GM13976 (cell line): ENCODE data around the gene CD93.

ENCODE experiments used
- DNase-seq: peaks from one replicate; pipeline ENCODE4 v3.0.0; 2012; ENCODE audit warnings: low spot score
- CTCF ChIP-seq: IDR thresholded peaks from 2 replicates; pipeline ENCODE4 v1.5.1; 2012; ENCODE audit warnings: borderline replicate concordance, mild to moderate bottlenecking; ENCODE audit not compliant: insufficient read depth; ENCODE audit errors: extremely low read depth, missing control alignments, control extremely low read depth
- in situ Hi-C: fragments of 300-500 bp; cut with MboI; formaldehyde crosslinking; loops from one replicate; pipeline ENCODE4 v1.12.0; 2022; ENCODE audit warnings: low sequenced_read_pairs, mixed read lengths, inconsistent platforms; ENCODE audit not compliant: unreplicated experiment

Gene CD93

GRCh38 chr20:23079016-23079351 is 7.1 kb downstream of the CD93 start:
- peak; percentile 13 for TF ChIP-seq CTCF
- no peak for DNase-seq
- in situ Hi-C loops: no loop called here

- no peak for DNase-seq
- in situ Hi-C loops: no loop called here
- no peak for TF ChIP-seq CTCF
Measured at GRCh38 chr20:23078351-23079015, 7.6 kb downstream of the CD93 start.

GRCh38 chr20:23077277-23077676 is 8.8 kb downstream of the CD93 start:
- in situ Hi-C loops: no loop called here
- no peak for DNase-seq
- no peak for TF ChIP-seq CTCF

DNA sequence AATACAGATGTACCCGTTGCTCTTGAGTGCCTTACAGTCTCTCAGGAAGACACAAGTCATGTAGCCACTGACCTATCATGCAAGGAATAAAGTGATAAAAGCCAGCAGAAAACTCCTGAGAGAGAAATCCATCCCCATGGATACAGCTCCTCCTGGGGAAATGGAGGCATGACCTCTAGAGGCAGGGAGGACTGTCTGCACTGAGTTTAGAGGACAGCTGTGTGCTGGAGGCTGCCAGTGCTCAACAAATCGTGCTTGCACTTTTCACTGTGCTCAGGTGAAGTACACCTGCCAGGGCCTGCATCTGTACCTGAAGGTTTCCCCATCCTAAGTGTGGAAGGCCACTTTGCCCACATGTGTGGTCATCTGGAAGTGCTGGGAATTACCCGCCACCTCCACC is 12.1 kb downstream of the CD93 start:
- in situ Hi-C loops: no loop called here
- DNase-seq: no peak
- no peak for TF ChIP-seq CTCF

DNA sequence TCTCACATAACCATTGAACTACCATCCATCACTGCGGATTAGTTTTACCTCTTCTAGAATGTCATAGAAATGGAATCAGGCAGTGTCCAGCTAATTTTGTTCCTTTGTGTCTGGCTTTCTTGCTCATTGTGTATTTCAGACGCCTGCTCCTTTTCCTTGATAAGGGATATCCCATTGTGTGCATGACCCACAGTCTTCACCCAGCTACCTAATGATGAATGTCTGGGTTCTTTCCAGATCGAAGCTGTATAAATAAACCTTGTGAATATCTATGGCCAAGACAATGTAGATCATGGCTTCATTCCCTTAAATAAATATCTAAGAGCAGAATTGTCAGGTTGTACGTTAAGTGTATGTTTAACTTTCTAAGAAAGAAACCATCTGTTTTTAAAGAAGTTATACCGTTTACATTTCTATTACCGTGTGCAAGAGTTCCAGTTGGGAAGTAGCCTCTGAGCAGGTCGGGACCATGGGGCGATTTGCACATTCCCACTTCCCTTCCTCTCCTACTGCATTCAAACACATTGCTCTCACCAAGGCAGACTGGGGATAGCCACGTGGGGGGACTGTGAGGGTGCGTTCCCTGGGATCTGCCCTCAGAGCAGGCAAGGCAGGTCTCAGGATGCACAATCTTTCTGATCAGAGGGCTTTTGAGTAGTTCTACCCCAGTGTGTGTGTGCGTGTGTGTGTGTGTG is 13.1 kb downstream of the CD93 start:
- in situ Hi-C loops: no loop called here
- no peak for DNase-seq
- TF ChIP-seq CTCF: no peak

DNA sequence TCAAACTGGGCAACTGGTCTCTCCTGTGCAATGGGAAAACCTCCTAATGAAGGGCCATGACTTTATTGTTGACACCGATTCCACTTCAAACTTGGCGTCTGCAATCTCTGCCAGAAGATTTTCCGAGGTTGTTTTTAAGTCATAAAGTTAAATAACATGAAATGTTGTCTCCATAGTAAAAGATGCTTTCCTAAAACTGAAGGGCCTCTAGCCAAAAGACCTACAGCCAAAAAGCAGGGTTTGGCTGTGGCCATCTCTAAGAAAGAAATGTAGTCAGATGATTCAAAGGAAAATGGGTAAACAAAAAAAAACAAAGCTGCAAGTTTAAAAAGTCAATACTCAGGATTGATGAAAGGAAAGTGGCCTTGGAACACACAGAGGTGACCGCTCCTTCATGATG is 14.1 kb downstream of the CD93 start:
- in situ Hi-C loops: no loop called here
- DNase-seq: no peak
- TF ChIP-seq CTCF: no peak
